ENCODE data around the gene PIAS4. TPM values are rescaled to one million over a fixed set of nuclear protein-coding genes. Genes with fewer than 3 reads are reported as not detected.

PIAS4 gene
- total RNA-seq, 3 donors from 2014 or later = 27.4 to 44.6 (median 29.5) TPM

DNA sequence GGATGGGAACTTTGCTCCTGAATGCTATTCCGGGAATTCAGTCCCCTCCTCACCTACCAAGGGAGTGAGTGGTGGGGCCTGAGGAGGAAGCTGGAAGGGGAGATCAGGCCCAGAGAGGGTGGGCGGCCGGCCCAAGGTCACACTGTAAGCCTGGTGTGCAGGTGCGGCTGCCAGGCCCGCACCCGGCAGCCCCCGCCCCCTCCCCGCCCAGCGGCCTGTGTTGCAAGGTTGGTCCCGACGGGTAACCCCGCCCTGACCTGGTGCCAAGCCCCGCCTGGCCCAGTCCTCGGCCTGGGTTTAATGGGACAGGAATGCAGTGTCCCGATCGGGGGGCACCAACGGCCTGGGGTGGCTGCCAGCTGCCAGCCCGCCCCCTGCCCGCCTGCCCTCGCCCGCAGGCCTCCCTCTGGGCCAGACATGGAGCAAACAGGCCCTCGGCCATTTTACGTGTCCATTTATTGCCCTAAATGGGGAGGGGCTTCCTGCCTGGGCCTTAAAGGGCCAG lies 53.7 kb downstream of the PIAS4 start:
- Histone ChIP-seq H3K36me3 (ENCODE audit: low read depth) (no peaks in the 10 kb centered on the region), H3K4me3 (no peak overlapping the region), H3K4me1 (ENCODE audit: low read depth) (peaks cover 62% of the 10 kb centered on the region), H3K9me3 (no peaks in the 10 kb centered on the region)
- DNase-seq = peak; percentile 96 to 97 (median 97)
- TF ChIP-seq, protein P1, sequence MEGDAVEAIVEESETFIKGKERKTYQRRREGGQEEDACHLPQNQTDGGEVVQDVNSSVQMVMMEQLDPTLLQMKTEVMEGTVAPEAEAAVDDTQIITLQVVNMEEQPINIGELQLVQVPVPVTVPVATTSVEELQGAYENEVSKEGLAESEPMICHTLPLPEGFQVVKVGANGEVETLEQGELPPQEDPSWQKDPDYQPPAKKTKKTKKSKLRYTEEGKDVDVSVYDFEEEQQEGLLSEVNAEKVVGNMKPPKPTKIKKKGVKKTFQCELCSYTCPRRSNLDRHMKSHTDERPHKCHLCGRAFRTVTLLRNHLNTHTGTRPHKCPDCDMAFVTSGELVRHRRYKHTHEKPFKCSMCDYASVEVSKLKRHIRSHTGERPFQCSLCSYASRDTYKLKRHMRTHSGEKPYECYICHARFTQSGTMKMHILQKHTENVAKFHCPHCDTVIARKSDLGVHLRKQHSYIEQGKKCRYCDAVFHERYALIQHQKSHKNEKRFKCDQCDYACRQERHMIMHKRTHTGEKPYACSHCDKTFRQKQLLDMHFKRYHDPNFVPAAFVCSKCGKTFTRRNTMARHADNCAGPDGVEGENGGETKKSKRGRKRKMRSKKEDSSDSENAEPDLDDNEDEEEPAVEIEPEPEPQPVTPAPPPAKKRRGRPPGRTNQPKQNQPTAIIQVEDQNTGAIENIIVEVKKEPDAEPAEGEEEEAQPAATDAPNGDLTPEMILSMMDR (IDR thresholded peaks at IDR 0.05) = no peak
- ATAC-seq = peak; percentile 51
- intact Hi-C loops (cut with DNase I, micrococcal nuclease) = no loop called here

DNA sequence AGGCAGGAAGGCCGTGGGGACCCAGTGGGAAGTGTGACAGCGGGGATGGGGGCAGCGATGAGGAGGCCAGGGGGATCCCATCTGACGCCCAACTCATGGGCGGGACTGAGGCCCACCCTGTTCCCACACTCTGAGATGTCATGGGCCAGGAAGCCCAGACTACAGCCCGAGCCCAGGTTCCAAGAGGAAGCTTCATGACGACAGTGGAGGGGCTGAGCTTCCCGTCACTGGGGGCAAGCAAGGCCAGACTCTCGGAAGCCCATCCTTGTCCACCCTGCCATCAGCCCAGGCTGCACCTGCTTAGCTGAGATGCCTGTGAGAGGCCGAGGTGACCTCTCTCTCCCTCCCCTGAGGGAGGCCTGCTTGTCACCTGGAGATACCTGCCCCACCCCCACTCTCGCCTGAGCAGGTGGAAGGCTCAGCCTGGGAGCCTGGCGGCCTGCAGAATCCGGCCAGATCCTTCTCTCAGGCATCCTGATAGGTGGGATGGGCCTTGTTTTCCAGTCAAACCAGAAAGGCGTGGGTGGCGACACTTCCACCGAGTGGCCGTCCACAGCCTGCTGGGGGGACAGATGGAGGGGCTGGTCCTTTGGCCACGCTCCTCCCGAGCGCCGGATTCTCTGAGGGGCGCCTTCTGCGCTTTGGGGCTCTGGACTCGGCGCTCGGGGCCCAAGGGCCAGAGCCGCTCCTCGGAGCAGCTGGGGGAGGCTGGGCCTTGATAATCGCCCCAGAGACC lies 54.3 kb downstream of the PIAS4 start:
- TF ChIP-seq, protein P1 (IDR thresholded peaks at IDR 0.05) = no peak
- no peak overlapping the region for H3K4me3 ChIP-seq
- ATAC-seq = peak; percentile 24
- peaks cover 60% of the 10 kb centered on the region for H3K4me1 ChIP-seq (ENCODE audit: low read depth)
- peak; percentile 89 to 93 (median 91) for DNase-seq
- H3K36me3 ChIP-seq (ENCODE audit: low read depth) = no peaks in the 10 kb centered on the region
- intact Hi-C loops (cut with DNase I, micrococcal nuclease) = no loop called here
- no peaks in the 10 kb centered on the region for H3K9me3 ChIP-seq

DNA sequence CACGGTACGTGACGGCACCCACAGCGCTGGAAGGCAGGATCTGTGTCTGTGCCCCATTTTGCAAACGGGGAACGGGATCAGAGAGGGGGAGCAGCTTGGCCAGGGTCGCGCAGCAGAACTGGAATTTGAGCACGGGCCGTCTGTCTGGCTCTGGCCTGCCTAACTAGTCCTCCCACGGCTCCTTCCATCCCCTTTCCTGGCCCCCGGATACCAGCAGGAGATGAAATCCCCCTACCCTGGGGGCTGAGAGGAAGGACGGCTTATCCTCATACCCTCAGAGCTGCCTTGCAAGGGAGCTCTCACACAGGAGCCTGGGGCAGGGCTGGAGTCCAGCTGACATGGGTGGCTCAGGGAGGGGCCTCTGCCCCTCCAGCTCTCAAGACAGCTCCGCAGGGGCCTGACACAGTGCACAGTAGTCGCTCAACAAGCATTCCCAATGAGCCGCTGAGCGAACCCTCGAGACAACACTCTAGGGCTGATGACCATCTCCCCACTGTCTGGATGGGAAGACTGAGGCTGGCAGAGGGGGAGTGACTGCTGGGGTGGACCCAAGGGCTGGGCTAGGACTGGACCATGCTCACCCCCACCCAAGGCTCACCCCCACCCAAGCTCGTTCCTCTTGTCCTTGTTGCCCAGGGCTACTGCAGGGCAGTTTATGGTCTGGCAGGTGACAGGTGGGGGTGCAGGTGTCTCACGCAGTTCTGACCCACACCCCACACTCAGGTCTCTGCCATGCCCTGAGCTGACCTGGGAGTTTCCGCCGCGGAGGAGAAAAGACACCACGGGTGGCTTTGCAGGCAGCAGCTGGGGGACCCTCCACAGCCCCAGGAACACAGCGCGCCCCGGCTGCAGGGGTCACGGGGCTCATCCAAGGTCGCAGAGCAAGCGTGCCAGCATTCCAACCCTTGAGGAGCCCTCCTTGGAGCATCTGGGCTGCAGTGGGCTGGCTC lies 55.2 kb downstream of the PIAS4 start:
- ATAC-seq (no peak), DNase-seq (peak; percentile 57 to 76 (median 73))
- no peaks in the 10 kb centered on the region for H3K9me3 ChIP-seq
- intact Hi-C loops (cut with DNase I, micrococcal nuclease) = no loop called here
- no peak overlapping the region for H3K4me3 ChIP-seq
- H3K36me3 ChIP-seq (ENCODE audit: low read depth) = no peaks in the 10 kb centered on the region
- TF ChIP-seq, protein P1 (IDR thresholded peaks at IDR 0.05) = no peak
- peaks cover 58% of the 10 kb centered on the region for H3K4me1 ChIP-seq (ENCODE audit: low read depth)

DNA sequence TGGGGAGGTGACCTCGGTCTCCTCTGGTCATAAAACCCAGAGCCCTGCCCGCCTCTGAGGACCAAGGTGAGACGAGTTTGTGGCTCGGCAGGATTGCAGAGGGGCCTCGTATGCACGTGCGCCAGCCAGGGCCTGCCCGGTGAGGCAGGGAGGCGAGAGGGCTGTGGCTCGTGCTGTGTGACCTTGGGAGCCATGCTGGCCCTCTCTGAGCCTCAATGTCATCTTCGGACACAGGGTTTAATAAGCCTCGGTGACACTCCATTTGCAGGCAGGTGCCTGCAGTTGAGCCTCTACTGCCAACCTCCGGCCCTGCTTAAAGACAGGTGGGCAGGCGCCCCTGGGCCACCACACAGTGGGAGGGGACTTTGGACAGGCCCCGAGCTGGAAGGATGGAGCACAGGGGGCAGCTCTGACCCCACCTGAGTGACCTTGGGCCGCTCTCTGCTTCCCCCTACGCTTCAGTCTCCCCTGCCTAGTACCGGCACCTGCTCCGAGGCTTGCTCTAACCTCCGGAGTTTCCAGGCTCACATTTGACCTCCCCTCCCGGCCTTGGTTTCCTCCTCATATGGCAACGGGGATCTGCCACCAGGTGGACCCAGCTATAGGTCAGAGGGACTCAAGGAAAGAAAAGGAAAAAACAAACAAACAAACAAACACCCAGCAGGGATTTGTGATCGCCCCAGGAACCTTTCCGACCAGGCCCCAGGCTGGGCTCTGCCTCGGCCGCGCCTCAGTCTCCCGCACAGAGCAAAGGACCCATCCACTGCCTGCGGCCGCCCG lies 56.0 kb downstream of the PIAS4 start:
- ATAC-seq = no peak
- Histone ChIP-seq H3K4me3 (peak overlapping the region; percentile 73), H3K36me3 (ENCODE audit: low read depth) (no peaks in the 10 kb centered on the region), H3K9me3 (no peaks in the 10 kb centered on the region), H3K4me1 (ENCODE audit: low read depth) (peaks cover 55% of the 10 kb centered on the region)
- TF ChIP-seq, protein P1 (IDR thresholded peaks at IDR 0.05) = no peak
- intact Hi-C loops (cut with DNase I, micrococcal nuclease) = no loop called here
- peak in 2 of 3 donors; percentile 55 to 63 for DNase-seq

DNA sequence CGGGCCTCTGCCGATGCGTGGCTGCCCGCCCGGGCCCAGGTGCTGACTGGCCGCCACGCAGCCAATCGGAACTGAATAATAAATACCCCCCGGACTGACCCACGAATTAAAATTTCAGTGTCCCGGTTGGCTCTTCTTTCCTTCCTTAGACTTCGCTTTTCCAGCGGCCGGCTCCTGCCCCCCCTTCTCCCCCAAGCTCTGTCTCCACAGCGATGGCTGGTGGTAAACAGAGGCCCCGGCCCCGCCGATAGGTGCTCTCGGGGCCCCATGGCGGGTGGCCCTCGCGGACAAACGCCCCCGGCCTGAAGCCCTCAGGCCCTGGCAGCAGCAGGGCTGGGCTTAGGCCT lies 56.6 kb downstream of the PIAS4 start:
- intact Hi-C loops (cut with DNase I, micrococcal nuclease) = no loop called here

More for the DNA sequence above, 56.6 kb downstream of the PIAS4 start:
- peaks cover 49% of the 10 kb centered on the region for H3K4me1 ChIP-seq (ENCODE audit: low read depth)
- no peak for ATAC-seq
- DNase-seq = peak in 1 of 3 donors; percentile 52
- no peaks in the 10 kb centered on the region for H3K9me3 ChIP-seq
- TF ChIP-seq, protein P1 (IDR thresholded peaks at IDR 0.05) = no peak
- no peaks in the 10 kb centered on the region for H3K36me3 ChIP-seq (ENCODE audit: low read depth)
- H3K4me3 ChIP-seq = peak overlapping the region; percentile 73

All from mucosa of descending colon (tissue), 3 donors.